ENCODE measurements around the gene PTS.

DNA sequence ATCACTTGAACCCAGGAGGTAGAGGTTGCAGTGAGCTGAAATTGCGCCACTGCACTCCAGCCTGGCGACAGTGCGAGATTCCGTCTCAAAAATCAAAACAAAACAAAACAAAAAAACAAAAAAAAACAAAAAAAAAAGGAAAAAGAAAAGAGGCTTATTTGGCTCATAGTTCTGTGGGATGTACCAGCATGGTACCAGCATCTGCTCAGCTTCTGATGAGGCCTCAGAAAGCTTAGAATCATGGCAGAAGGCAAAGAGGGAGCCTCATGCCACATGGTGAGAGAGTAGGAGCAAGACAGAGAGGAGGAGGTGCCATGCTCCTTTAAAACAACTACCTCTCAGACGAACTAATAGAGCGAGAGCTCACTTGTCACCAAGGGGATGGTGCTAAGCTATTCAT lies 10.6 kb upstream of the PTS start:
- TF ChIP-seq, protein P1, sequence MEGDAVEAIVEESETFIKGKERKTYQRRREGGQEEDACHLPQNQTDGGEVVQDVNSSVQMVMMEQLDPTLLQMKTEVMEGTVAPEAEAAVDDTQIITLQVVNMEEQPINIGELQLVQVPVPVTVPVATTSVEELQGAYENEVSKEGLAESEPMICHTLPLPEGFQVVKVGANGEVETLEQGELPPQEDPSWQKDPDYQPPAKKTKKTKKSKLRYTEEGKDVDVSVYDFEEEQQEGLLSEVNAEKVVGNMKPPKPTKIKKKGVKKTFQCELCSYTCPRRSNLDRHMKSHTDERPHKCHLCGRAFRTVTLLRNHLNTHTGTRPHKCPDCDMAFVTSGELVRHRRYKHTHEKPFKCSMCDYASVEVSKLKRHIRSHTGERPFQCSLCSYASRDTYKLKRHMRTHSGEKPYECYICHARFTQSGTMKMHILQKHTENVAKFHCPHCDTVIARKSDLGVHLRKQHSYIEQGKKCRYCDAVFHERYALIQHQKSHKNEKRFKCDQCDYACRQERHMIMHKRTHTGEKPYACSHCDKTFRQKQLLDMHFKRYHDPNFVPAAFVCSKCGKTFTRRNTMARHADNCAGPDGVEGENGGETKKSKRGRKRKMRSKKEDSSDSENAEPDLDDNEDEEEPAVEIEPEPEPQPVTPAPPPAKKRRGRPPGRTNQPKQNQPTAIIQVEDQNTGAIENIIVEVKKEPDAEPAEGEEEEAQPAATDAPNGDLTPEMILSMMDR (conservative IDR thresholded peaks at IDR 0.05; ENCODE audit: low read length) = no peak
- no peak for TF ChIP-seq EZH2phosphoT487 (IDR thresholded peaks at IDR 0.05; ENCODE audit: borderline replicate concordance, low read depth, low read length)

Measured in OCI-LY7 (cell line).